WTC11 (cell line): Measurements from ENCODE around the gene ABCA13. TPM values are rescaled to one million over a fixed set of nuclear protein-coding genes. Genes with fewer than 3 reads are reported as not detected.
"Not testable (repeated sequence)": the region's sequence is repeated elsewhere in the genome, so short reads cannot be mapped to it uniquely, and the experiment has no call there.

Experiments
- ATAC-seq: fragments of 200-7000 bp; cut with Tn5 transposase; 2 replicates; pipeline ENCODE4 v1.10.0; 2021; ENCODE audit warnings: mild to moderate bottlenecking, moderate library complexity
- CTCF ChIA-PET: fragments of 300-600 bp; sonication (Branson Sonifier 250); formaldehyde crosslinking; loops from one replicate; lab custom pipeline; 2021; ENCODE audit warnings: antibody characterized with exemption; lab: Charles Lee
- POLR2A ChIA-PET: fragments of 350-600 bp; sonication (Branson Sonifier 250); formaldehyde crosslinking; loops from one replicate; lab custom pipeline; 2021; ENCODE audit warnings: antibody characterized with exemption; lab: Charles Lee
- DNase-seq: peaks from one replicate; pipeline ENCODE4 v3.0.0; 2021; ENCODE audit warnings: low spot score
- H3K27ac Mint-ChIP-seq: 2 replicates; pipeline ENCODE4 v1.8.0; 2021; ENCODE audit warnings: mixed read lengths
- H3K27me3 Mint-ChIP-seq: 2 replicates; pipeline ENCODE4 v1.8.0; 2021; ENCODE audit warnings: low read depth, mild to moderate bottlenecking, moderate library complexity, mixed read lengths
- H3K36me3 Mint-ChIP-seq: 2 replicates; pipeline ENCODE4 v1.8.0; 2021; ENCODE audit warnings: mixed read lengths
- H3K4me1 Mint-ChIP-seq: 2 replicates; pipeline ENCODE4 v1.8.0; 2022; ENCODE audit warnings: mixed read lengths
- H3K4me3 Mint-ChIP-seq: 2 replicates; pipeline ENCODE4 v1.8.0; 2021; ENCODE audit warnings: mild to moderate bottlenecking, moderate library complexity, mixed read lengths
- H3K9me3 Mint-ChIP-seq: 2 replicates; pipeline ENCODE4 v1.8.0; 2021; ENCODE audit warnings: mixed read lengths
- AFF4 ChIP-seq: sonication (generic); formaldehyde crosslinking; IDR thresholded peaks from 2 replicates; pipeline ENCODE4 v1.8.1; 2023; ENCODE audit warnings: mild to moderate bottlenecking, missing genetic modification reagents, borderline replicate concordance
- ARID4B ChIP-seq: sonication (generic); formaldehyde crosslinking; IDR thresholded peaks from 2 replicates; pipeline ENCODE4 v1.8.0; 2023; ENCODE audit warnings: missing genetic modification reagents, mild to moderate bottlenecking, borderline replicate concordance
- ATF2 ChIP-seq: sonication (generic); formaldehyde crosslinking; IDR thresholded peaks from 2 replicates; pipeline ENCODE4 v1.8.1; 2022; ENCODE audit warnings: low read depth, missing genetic modification reagents, borderline replicate concordance
- CBFB ChIP-seq: sonication (generic); formaldehyde crosslinking; IDR thresholded peaks from 2 replicates; pipeline ENCODE4 v1.8.1; 2022; ENCODE audit warnings: mild to moderate bottlenecking, low read depth, missing genetic modification reagents
- CREB1 ChIP-seq: sonication (generic); formaldehyde crosslinking; IDR thresholded peaks from 2 replicates; pipeline ENCODE4 v1.8.0; 2023; ENCODE audit warnings: mild to moderate bottlenecking, missing genetic modification reagents
- ETV6 ChIP-seq: sonication (generic); formaldehyde crosslinking; IDR thresholded peaks from 2 replicates; pipeline ENCODE4 v1.8.1; 2022; ENCODE audit warnings: mild to moderate bottlenecking, missing genetic modification reagents
- GABPB1 ChIP-seq: sonication (generic); formaldehyde crosslinking; IDR thresholded peaks from 2 replicates; pipeline ENCODE4 v1.8.1; 2023; ENCODE audit warnings: mild to moderate bottlenecking, missing genetic modification reagents
- IRF2 ChIP-seq: sonication (generic); formaldehyde crosslinking; IDR thresholded peaks from 2 replicates; pipeline ENCODE4 v1.8.0; 2022; ENCODE audit warnings: low read depth, missing genetic modification reagents, borderline replicate concordance
- NFE2L1 ChIP-seq: sonication (generic); formaldehyde crosslinking; IDR thresholded peaks from 2 replicates; pipeline ENCODE4 v1.8.1; 2023; ENCODE audit warnings: missing genetic modification reagents
- NFYB ChIP-seq: sonication (generic); formaldehyde crosslinking; conservative IDR thresholded peaks from 2 replicates; pipeline ENCODE4 v1.8.0; 2022; ENCODE audit warnings: low read depth, missing genetic modification reagents
- NR2C2 ChIP-seq: sonication (generic); formaldehyde crosslinking; IDR thresholded peaks from 2 replicates; pipeline ENCODE4 v1.8.0; 2022; ENCODE audit warnings: mild to moderate bottlenecking, missing genetic modification reagents
- SMAD3 ChIP-seq: sonication (generic); formaldehyde crosslinking; IDR thresholded peaks from 2 replicates; pipeline ENCODE4 v1.8.0; 2022; ENCODE audit warnings: missing genetic modification reagents, mild to moderate bottlenecking, borderline replicate concordance
- TEAD1 ChIP-seq: sonication (generic); formaldehyde crosslinking; IDR thresholded peaks from 2 replicates; pipeline ENCODE4 v1.8.0; 2022; ENCODE audit warnings: mild to moderate bottlenecking, missing genetic modification reagents
- TP53 ChIP-seq: sonication (generic); formaldehyde crosslinking; IDR thresholded peaks from 2 replicates; pipeline ENCODE4 v1.8.1; 2023; ENCODE audit warnings: mild to moderate bottlenecking, missing genetic modification reagents
- ZBTB43 ChIP-seq: sonication (generic); formaldehyde crosslinking; IDR thresholded peaks from 2 replicates; pipeline ENCODE4 v1.8.1; 2023; ENCODE audit warnings: mild to moderate bottlenecking, missing genetic modification reagents
- ZNF263 ChIP-seq: sonication (generic); formaldehyde crosslinking; IDR thresholded peaks from 2 replicates; pipeline ENCODE4 v1.8.1; 2022; ENCODE audit warnings: low read depth, mild to moderate bottlenecking, moderate library complexity, missing genetic modification reagents
- ZNF396 ChIP-seq: fragments of 250-450 bp; sonication (Bioruptor Pico); IDR thresholded peaks from 2 replicates; pipeline ENCODE4 v1.8.0; 2021; ENCODE audit warnings: mild to moderate bottlenecking, moderate library complexity, borderline replicate concordance
- total RNA-seq: library from RNA; stranded (reverse); gene quantifications from 3 replicates; pipeline ENCODE4 v1.2.3, GENCODE V29; 2021

Gene ABCA13
- total RNA-seq, 1 experiment from 2014 or later: 0.04 TPM

- ATAC-seq: no peak
- peaks cover 50% of the 10 kb centered on the region for H3K4me1 Mint-ChIP-seq
Measured at GRCh38 chr7:48144291-48144768, 26.9 kb upstream of the ABCA13 start.

GRCh38 chr7:48147078-48147591 lies 24.1 kb upstream of the ABCA13 start:
- no peak overlapping the region; the same call in 1 of the 2 replicates for H3K27ac Mint-ChIP-seq
- ATAC-seq (peak; percentile 53; the same call in 1 of the 2 replicates), DNase-seq (no peak)

More at GRCh38 chr7:48144291-48144768, 26.9 kb upstream of the ABCA13 start:
- no peak overlapping the region for H3K27ac Mint-ChIP-seq
- H3K4me3 Mint-ChIP-seq: no peak overlapping the region
- ChIA-PET CTCF (interaction anchor here (0.8 kb wide), 1 partner anchor 161 kb away, joined by 3 read pairs; no protein-coding TSS in a partner anchor), POLR2A (no interaction called here)
- TF ChIP-seq ARID4B (CRISPR knock-in tag) (no peak), GABPB1 (CRISPR knock-in tag) (peak; percentile 56; the same call in 1 of the 2 replicates)
- H3K27me3 Mint-ChIP-seq: no peaks in the 10 kb centered on the region; the same call in 1 of the 2 replicates
- no peak for DNase-seq
- H3K9me3 Mint-ChIP-seq: peaks cover 57% of the 10 kb centered on the region
- H3K36me3 Mint-ChIP-seq: peaks cover 49% of the 10 kb centered on the region

GRCh38 chr7:48147690-48148089 lies 23.6 kb upstream of the ABCA13 start:
- POLR2A ChIA-PET, H3K27me3 Mint-ChIP-seq, H3K27ac Mint-ChIP-seq, H3K4me3 Mint-ChIP-seq, ATAC-seq, DNase-seq: not testable (repeated sequence)
- Mint-ChIP-seq H3K36me3 (peaks cover 27% of the 10 kb centered on the region), H3K4me1 (peaks cover 49% of the 10 kb centered on the region), H3K9me3 (peaks cover 44% of the 10 kb centered on the region)
- CTCF ChIA-PET: interaction anchor here (0.8 kb wide), 1 partner anchor 41 kb away, joined by 3 read pairs; no protein-coding TSS in a partner anchor

More at GRCh38 chr7:48147078-48147591, 24.1 kb upstream of the ABCA13 start:
- CTCF ChIA-PET: interaction anchor here (0.8 kb wide), 1 partner anchor 42 kb away, joined by 3 read pairs; no protein-coding TSS in a partner anchor
- Mint-ChIP-seq H3K9me3 (peaks cover 48% of the 10 kb centered on the region), H3K36me3 (peaks cover 33% of the 10 kb centered on the region), H3K27me3 (no peaks in the 10 kb centered on the region; the same call in 1 of the 2 replicates), H3K4me3 (no peak overlapping the region), H3K4me1 (peaks cover 49% of the 10 kb centered on the region)
- POLR2A ChIA-PET: no interaction called here
- TF ChIP-seq ZNF396 (no peak), ATF2 (CRISPR knock-in tag) (no peak), TEAD1 (CRISPR knock-in tag) (no peak), NFYB (CRISPR knock-in tag) (no peak), ZBTB43 (CRISPR knock-in tag) (no peak), TP53 (CRISPR knock-in tag) (no peak), ZNF263 (CRISPR knock-in tag) (no peak)

GRCh38 chr7:48148311-48148710 lies 22.9 kb upstream of the ABCA13 start:
- CTCF ChIA-PET: no interaction called here
- no peak for DNase-seq
- no peak overlapping the region; the same call in 1 of the 2 replicates for H3K27ac Mint-ChIP-seq
- TF ChIP-seq CREB1 (CRISPR knock-in tag) (no peak), AFF4 (no peak), TP53 (CRISPR knock-in tag) (no peak), NFYB (CRISPR knock-in tag) (no peak), CBFB (CRISPR knock-in tag) (no peak), ETV6 (CRISPR knock-in tag) (no peak), NR2C2 (CRISPR knock-in tag) (no peak), IRF2 (no peak), SMAD3 (CRISPR knock-in tag) (no peak), NFE2L1 (CRISPR knock-in tag) (no peak)
- H3K27me3 Mint-ChIP-seq: no peaks in the 10 kb centered on the region; the same call in 1 of the 2 replicates
- no peak for ATAC-seq
- peaks cover 38% of the 10 kb centered on the region for H3K9me3 Mint-ChIP-seq
- peaks cover 21% of the 10 kb centered on the region for H3K36me3 Mint-ChIP-seq
- H3K4me1 Mint-ChIP-seq: peaks cover 49% of the 10 kb centered on the region
- no peak overlapping the region for H3K4me3 Mint-ChIP-seq
- POLR2A ChIA-PET: no interaction called here
